K562 (cell line): ENCODE results near the gene SH3D21. TPM values are rescaled to one million over a fixed set of nuclear protein-coding genes. Genes with fewer than 3 reads are reported as not detected.

ENCODE experiments used
- ADNP ChIP-seq: fragments of 200-800 bp; sonication (Bioruptor generic); IDR thresholded peaks from 2 replicates; pipeline ENCODE4 v1.6.1; 2016; ENCODE audit warnings: missing genetic modification characterization, missing compliant biosample characterization
- ARID2 ChIP-seq: fragments of 450-650 bp; IDR thresholded peaks from 2 replicates; pipeline ENCODE4 v1.6.1; 2017; ENCODE audit warnings: antibody characterized with exemption, mild to moderate bottlenecking
- CTBP1 ChIP-seq: fragments of 450-650 bp; IDR thresholded peaks from 2 replicates; pipeline ENCODE4 v1.6.1; 2016; ENCODE audit warnings: borderline replicate concordance
- ELF2 ChIP-seq: fragments of 250-450 bp; sonication (Bioruptor Pico); IDR thresholded peaks from 2 replicates; pipeline ENCODE4 v1.5.0; 2021; ENCODE audit warnings: mild to moderate bottlenecking
- HDAC1 ChIP-seq, 2 experiments: fragments of 450-650 bp; IDR thresholded peaks; 2 replicates each; pipeline ENCODE4 v1.6.1; 2016 to 2017; ENCODE audit warnings: inconsistent platforms in 1 of 2, mild to moderate bottlenecking in 1 of 2, moderate library complexity in 1 of 2
- HDAC2 ChIP-seq: fragments of 450-650 bp; IDR thresholded peaks from 2 replicates; pipeline ENCODE4 v1.6.1; 2016; ENCODE audit warnings: mild to moderate bottlenecking
- HNRNPH1 ChIP-seq: fragments of 200-400 bp; formaldehyde crosslinking; optimal IDR thresholded peaks from 2 replicates; pipeline ENCODE3; 2017; ENCODE audit warnings: low read depth, mild to moderate bottlenecking, low read length, moderate library complexity
- MAZ ChIP-seq, 2 experiments: fragments of 450-650 bp in 1 of 2; sonication (generic) in 1 of 2; formaldehyde crosslinking; IDR thresholded peaks in 1 of 2; conservative IDR thresholded peaks in 1 of 2; 2 replicates each; pipeline versions ENCODE4 v1.4.0 to v1.5.0; 2020; ENCODE audit warnings: mild to moderate bottlenecking in 1 of 2, missing genetic modification reagents in 1 of 2
- NCOA1 ChIP-seq: fragments of 450-650 bp; IDR thresholded peaks from 2 replicates; pipeline ENCODE4 v1.6.1; 2016; ENCODE audit warnings: low read depth
- NEUROD1 ChIP-seq: fragments of 150-350 bp; IDR thresholded peaks from 2 replicates; pipeline ENCODE4 v1.6.1; 2014; ENCODE audit warnings: borderline replicate concordance, low read length, low read depth; ENCODE audit not compliant: partially characterized antibody
- RBM39 ChIP-seq: fragments of 200-400 bp; formaldehyde crosslinking; optimal IDR thresholded peaks from 2 replicates; pipeline ENCODE3; 2018; ENCODE audit warnings: low read depth, low read length
- SAFB2 ChIP-seq: fragments of 200-400 bp; formaldehyde crosslinking; IDR thresholded peaks from 2 replicates; pipeline ENCODE4 v1.6.1; 2018; ENCODE audit warnings: borderline replicate concordance, low read length, low read depth, moderate library complexity; ENCODE audit not compliant: severe bottlenecking
- ZNF354B ChIP-seq: fragments of 250-450 bp; sonication (Bioruptor Pico); IDR thresholded peaks from 2 replicates; pipeline ENCODE4 v1.4.0; 2020
- polyA plus RNA-seq, 8 experiments: library from polyadenylated mRNA; depleted of rRNA in 4 of 8; stranded (reverse) in 5 of 8; unstranded in 3 of 8; fragments of >200 nt; fragmentation: Nextera tagmentation in 2 of 8; fragmentation: Illumina TruSeq in 1 of 8; extraction: Ambion mirVana in 2 of 8; extraction: Trizol in 1 of 8; gene quantifications; 2 replicates each; pipeline versions ENCODE4 v1.2.1 to v1.2.3, GENCODE V29; 2011 to 2014; ENCODE audit warnings: inconsistent platforms in 1 of 8, missing spikeins in 1 of 8
- total RNA-seq, 7 experiments: library from RNA; depleted of rRNA in 6 of 7; stranded (reverse); fragments of >200 nt in 6 of 7; fragmentation: Illumina TruSeq in 2 of 7; extraction: Trizol in 2 of 7; gene quantifications; 2 replicates each; pipeline versions ENCODE4 v1.2.1 to v1.2.3, GENCODE V29; 2011 to 2021; ENCODE audit warnings: low replicate concordance in 1 of 7
- TF ChIP-seq, protein P1 (sequence below), 2 experiments: fragments of 450-650 bp; IDR thresholded peaks; 2 replicates each; pipeline ENCODE4 v1.6.1; 2018; ENCODE audit warnings: mild to moderate bottlenecking in 2 of 2, low read depth in 1 of 2; ENCODE audit not compliant: partially characterized antibody in 2 of 2
- TF ChIP-seq, protein P2 (sequence below): sonication (generic); formaldehyde crosslinking; IDR thresholded peaks from 2 replicates; pipeline ENCODE4 v1.9.0; 2022; ENCODE audit warnings: mild to moderate bottlenecking, missing genetic modification reagents
- TF ChIP-seq, protein P3 (sequence below): fragments of 450-650 bp; formaldehyde crosslinking; IDR thresholded peaks from 2 replicates; pipeline ENCODE4 v1.4.0; 2022; ENCODE audit warnings: mild to moderate bottlenecking, moderate library complexity
- TF ChIP-seq, protein P4 (sequence below): sonication (generic); formaldehyde crosslinking; IDR thresholded peaks from 2 replicates; pipeline ENCODE4 v1.8.0; 2023; ENCODE audit warnings: mild to moderate bottlenecking, missing genetic modification reagents

The SH3D21 gene
- total and polyA plus RNA-seq, 9 of the 15 experiments (the other 6 are each of a cell fraction or from before 2014, with no cell fraction given), result 0.01 to 4.7 (median 1.8) TPM

DNA sequence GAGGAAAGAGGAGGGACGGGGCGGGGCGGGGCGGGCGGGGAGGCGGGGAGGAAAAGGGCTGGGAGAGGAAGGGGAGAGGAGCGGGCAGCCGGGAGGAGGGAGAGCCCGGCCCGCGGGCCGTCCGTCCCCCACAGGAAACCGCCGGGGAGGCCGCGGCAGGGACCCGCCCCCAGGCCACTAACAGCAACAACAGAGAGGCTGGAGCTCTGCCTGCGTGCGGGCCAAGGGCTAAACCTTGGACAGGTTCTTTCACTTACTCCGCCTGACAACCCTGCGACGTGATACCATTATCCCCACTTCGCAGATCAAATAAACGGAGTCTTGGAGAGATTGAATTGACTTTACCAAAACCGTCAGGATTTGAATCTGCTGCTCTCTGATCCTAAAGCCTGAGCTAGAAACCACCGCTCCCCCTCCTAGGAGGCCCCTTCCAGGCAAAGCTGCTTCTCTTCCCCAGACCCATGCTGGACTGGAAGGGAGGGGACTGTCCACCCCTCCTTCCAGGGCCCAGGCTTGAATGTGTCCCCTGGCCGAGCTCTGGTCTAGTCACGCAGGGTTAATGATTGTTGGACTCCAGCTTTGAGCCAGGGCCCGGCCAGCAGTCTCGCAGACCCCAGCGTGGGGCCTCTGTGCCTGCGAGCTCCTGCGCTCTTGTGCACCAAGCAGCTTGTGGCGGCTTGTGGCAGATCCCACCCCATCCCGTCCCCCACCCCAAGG, 17.6 kb downstream of the SH3D21 start, which contains the start of gene EVA1B (continued):
- peak; percentile 41 to 76; a peak in 3 of 4 replicates for TF ChIP-seq MAZ (CRISPR knock-in tag; conservative IDR thresholded peaks at IDR 0.05 in 1 of 2, IDR thresholded peaks at IDR 0.05 in 1 of 2)
- TF ChIP-seq, protein P1, sequence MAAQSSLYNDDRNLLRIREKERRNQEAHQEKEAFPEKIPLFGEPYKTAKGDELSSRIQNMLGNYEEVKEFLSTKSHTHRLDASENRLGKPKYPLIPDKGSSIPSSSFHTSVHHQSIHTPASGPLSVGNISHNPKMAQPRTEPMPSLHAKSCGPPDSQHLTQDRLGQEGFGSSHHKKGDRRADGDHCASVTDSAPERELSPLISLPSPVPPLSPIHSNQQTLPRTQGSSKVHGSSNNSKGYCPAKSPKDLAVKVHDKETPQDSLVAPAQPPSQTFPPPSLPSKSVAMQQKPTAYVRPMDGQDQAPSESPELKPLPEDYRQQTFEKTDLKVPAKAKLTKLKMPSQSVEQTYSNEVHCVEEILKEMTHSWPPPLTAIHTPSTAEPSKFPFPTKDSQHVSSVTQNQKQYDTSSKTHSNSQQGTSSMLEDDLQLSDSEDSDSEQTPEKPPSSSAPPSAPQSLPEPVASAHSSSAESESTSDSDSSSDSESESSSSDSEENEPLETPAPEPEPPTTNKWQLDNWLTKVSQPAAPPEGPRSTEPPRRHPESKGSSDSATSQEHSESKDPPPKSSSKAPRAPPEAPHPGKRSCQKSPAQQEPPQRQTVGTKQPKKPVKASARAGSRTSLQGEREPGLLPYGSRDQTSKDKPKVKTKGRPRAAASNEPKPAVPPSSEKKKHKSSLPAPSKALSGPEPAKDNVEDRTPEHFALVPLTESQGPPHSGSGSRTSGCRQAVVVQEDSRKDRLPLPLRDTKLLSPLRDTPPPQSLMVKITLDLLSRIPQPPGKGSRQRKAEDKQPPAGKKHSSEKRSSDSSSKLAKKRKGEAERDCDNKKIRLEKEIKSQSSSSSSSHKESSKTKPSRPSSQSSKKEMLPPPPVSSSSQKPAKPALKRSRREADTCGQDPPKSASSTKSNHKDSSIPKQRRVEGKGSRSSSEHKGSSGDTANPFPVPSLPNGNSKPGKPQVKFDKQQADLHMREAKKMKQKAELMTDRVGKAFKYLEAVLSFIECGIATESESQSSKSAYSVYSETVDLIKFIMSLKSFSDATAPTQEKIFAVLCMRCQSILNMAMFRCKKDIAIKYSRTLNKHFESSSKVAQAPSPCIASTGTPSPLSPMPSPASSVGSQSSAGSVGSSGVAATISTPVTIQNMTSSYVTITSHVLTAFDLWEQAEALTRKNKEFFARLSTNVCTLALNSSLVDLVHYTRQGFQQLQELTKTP (IDR thresholded peaks at IDR 0.05; ENCODE audit: low read depth in 1 of 2, partially characterized antibody in 2 of 2), result peak in 1 of 2 experiments; percentile 71
- TF ChIP-seq NCOA1, result 0 out of 2 replicates have a peak, but pooled peaks have one; percentile 31
- TF ChIP-seq CTBP1, result 0 out of 2 replicates have a peak, but pooled peaks have one; percentile 17
- TF ChIP-seq HDAC2, result peak; percentile 91
- TF ChIP-seq HDAC1 (IDR thresholded peaks at IDR 0.05), result peak in 1 of 2 experiments; percentile 73; a peak in 2 of 4 replicates
- TF ChIP-seq, protein P2, sequence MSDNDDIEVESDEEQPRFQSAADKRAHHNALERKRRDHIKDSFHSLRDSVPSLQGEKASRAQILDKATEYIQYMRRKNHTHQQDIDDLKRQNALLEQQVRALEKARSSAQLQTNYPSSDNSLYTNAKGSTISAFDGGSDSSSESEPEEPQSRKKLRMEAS (CRISPR knock-in tag), result 0 out of 2 replicates have a peak, but pooled peaks have one; percentile 33
- TF ChIP-seq, protein P3, sequence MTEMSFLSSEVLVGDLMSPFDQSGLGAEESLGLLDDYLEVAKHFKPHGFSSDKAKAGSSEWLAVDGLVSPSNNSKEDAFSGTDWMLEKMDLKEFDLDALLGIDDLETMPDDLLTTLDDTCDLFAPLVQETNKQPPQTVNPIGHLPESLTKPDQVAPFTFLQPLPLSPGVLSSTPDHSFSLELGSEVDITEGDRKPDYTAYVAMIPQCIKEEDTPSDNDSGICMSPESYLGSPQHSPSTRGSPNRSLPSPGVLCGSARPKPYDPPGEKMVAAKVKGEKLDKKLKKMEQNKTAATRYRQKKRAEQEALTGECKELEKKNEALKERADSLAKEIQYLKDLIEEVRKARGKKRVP, result 0 out of 2 replicates have a peak, but pooled peaks have one; percentile 49
- no peak for TF ChIP-seq NEUROD1
- TF ChIP-seq HNRNPH1, result no peak
- peak; percentile 93 for TF ChIP-seq ADNP (tag)
- TF ChIP-seq, protein P4, sequence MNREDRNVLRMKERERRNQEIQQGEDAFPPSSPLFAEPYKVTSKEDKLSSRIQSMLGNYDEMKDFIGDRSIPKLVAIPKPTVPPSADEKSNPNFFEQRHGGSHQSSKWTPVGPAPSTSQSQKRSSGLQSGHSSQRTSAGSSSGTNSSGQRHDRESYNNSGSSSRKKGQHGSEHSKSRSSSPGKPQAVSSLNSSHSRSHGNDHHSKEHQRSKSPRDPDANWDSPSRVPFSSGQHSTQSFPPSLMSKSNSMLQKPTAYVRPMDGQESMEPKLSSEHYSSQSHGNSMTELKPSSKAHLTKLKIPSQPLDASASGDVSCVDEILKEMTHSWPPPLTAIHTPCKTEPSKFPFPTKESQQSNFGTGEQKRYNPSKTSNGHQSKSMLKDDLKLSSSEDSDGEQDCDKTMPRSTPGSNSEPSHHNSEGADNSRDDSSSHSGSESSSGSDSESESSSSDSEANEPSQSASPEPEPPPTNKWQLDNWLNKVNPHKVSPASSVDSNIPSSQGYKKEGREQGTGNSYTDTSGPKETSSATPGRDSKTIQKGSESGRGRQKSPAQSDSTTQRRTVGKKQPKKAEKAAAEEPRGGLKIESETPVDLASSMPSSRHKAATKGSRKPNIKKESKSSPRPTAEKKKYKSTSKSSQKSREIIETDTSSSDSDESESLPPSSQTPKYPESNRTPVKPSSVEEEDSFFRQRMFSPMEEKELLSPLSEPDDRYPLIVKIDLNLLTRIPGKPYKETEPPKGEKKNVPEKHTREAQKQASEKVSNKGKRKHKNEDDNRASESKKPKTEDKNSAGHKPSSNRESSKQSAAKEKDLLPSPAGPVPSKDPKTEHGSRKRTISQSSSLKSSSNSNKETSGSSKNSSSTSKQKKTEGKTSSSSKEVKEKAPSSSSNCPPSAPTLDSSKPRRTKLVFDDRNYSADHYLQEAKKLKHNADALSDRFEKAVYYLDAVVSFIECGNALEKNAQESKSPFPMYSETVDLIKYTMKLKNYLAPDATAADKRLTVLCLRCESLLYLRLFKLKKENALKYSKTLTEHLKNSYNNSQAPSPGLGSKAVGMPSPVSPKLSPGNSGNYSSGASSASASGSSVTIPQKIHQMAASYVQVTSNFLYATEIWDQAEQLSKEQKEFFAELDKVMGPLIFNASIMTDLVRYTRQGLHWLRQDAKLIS, result no peak
- peak; percentile 45; the same call in 1 of the 2 replicates for TF ChIP-seq ELF2 (CRISPR knock-in tag)
- TF ChIP-seq ARID2, result no peak
- TF ChIP-seq RBM39, result no peak
- TF ChIP-seq SAFB2, result no peak
- no peak for TF ChIP-seq ZNF354B (CRISPR knock-in tag)
